HG03060 (cell line): ENCODE measurements around the gene DDX39B.
"Not testable (repeated sequence)": the region's sequence is repeated elsewhere in the genome, so short reads cannot be mapped to it uniquely, and the experiment has no call there.

Experiments
- ATAC-seq: cut with Tn5 transposase; IDR thresholded peaks from one replicate; pipeline ENCODE4 v1.9.1; 2021; ENCODE audit warnings: low read depth, moderate number of reproducible peaks; ENCODE audit not compliant: unreplicated experiment

Gene DDX39B

GRCh38 chr6:31530659-31531058, 11.1 kb downstream of the DDX39B start:
- ATAC-seq = no peak

GRCh38 chr6:31529329-31530150, 12.3 kb downstream of the DDX39B start:
- no peak for ATAC-seq

GRCh38 chr6:31528821-31529328, 12.9 kb downstream of the DDX39B start, which contains the start of gene MCCD1:
MCCD1 (plus strand) TSS chr6:31528962; CDS start chr6:31529015, 53 bp downstream.
- ATAC-seq = no peak

GRCh38 chr6:31528307-31528777, 13.5 kb downstream of the DDX39B start:
- ATAC-seq = no peak

GRCh38 chr6:31525932-31526591, 15.7 kb downstream of the DDX39B start:
- ATAC-seq = no peak

- no peak for ATAC-seq
Observed at GRCh38 chr6:31525553-31525931, 16.3 kb downstream of the DDX39B start.

- ATAC-seq = no peak
Observed at GRCh38 chr6:31521835-31522234, 20.0 kb downstream of the DDX39B start.

GRCh38 chr6:31513456-31514165, 28.2 kb downstream of the DDX39B start:
- ATAC-seq = no peak

- ATAC-seq = no peak
Observed at GRCh38 chr6:31510007-31510406, 31.8 kb downstream of the DDX39B start.

- ATAC-seq = not testable (repeated sequence)
Observed at GRCh38 chr6:31509036-31509435, 32.8 kb downstream of the DDX39B start.

GRCh38 chr6:31502586-31502985, 39.2 kb downstream of the DDX39B start:
- ATAC-seq = no peak

GRCh38 chr6:31499648-31500047, 42.2 kb downstream of the DDX39B start:
- ATAC-seq = not testable (repeated sequence)

GRCh38 chr6:31498748-31499147, 43.1 kb downstream of the DDX39B start:
- no peak for ATAC-seq

- ATAC-seq = no peak
Observed at GRCh38 chr6:31497531-31498476, 44.0 kb downstream of the DDX39B start, which contains the start of gene MICB. MICB (plus strand) TSS chr6:31498145; CDS start chr6:31498194, 49 bp downstream.

GRCh38 chr6:31496826-31497225, 45.0 kb downstream of the DDX39B start:
- ATAC-seq = not testable (repeated sequence)

- ATAC-seq = no peak
Observed at GRCh38 chr6:31495580-31495979, 46.2 kb downstream of the DDX39B start.

GRCh38 chr6:31493875-31494694, 47.7 kb downstream of the DDX39B start:
- no peak for ATAC-seq

GRCh38 chr6:31493550-31493874, 48.3 kb downstream of the DDX39B start:
- ATAC-seq = not testable (repeated sequence)
